OCI-LY1 (cell line): Measurements from ENCODE around the gene DYNC2I2.
"Not testable (repeated sequence)": the region's sequence is repeated elsewhere in the genome, so short reads cannot be mapped to it uniquely, and the experiment has no call there.

ENCODE experiments used
- H2AFZ ChIP-seq: fragments of 200-600 bp; sonication (generic), shearing (Covaris generic); 2 replicates; pipeline ENCODE4 v1.6.0; 2014; ENCODE audit warnings: antibody characterized with exemption, mild to moderate bottlenecking, low read length
- H3F3A ChIP-seq: fragments of 200-600 bp; sonication (generic), shearing (Covaris generic); 2 replicates; pipeline ENCODE4 v1.6.0; 2014; ENCODE audit warnings: mild to moderate bottlenecking, antibody characterized with exemption, low read length, moderate library complexity; ENCODE audit not compliant: insufficient read depth
- H3K27ac ChIP-seq: fragments of 200-600 bp; sonication (generic); 2 replicates; pipeline ENCODE4 v1.5.1; 2014; ENCODE audit warnings: low read length, mixed run types, mild to moderate bottlenecking, low read depth; ENCODE audit not compliant: poor library complexity, severe bottlenecking
- H3K27me3 ChIP-seq: fragments of 200-600 bp; sonication (generic); 2 replicates; pipeline ENCODE4 v1.6.0; 2014; ENCODE audit warnings: antibody characterized with exemption, mild to moderate bottlenecking, low read length, moderate library complexity; ENCODE audit not compliant: insufficient read depth
- H3K36me3 ChIP-seq: fragments of 200-600 bp; sonication (generic); 2 replicates; pipeline ENCODE4 v1.6.1; 2014; ENCODE audit warnings: mild to moderate bottlenecking, antibody characterized with exemption, low read length, moderate library complexity, mixed read lengths; ENCODE audit not compliant: insufficient read depth
- H3K4me1 ChIP-seq: fragments of 200-600 bp; sonication (generic); 2 replicates; pipeline ENCODE4 v1.5.1; 2014; ENCODE audit warnings: mild to moderate bottlenecking, low read length, moderate library complexity; ENCODE audit not compliant: insufficient read depth, severe bottlenecking
- H3K4me2 ChIP-seq: fragments of 200-600 bp; sonication (generic), shearing (Covaris generic); 2 replicates; pipeline ENCODE4 v1.6.1; 2014; ENCODE audit warnings: low read length
- H3K4me3 ChIP-seq: fragments of 200-600 bp; sonication (generic); 2 replicates; pipeline ENCODE4 v1.5.1; 2014; ENCODE audit warnings: low read length, low read depth, mild to moderate bottlenecking, mixed read lengths; ENCODE audit not compliant: poor library complexity, severe bottlenecking
- H3K79me2 ChIP-seq: fragments of 200-600 bp; shearing (Covaris generic); 2 replicates; pipeline ENCODE4 v1.6.1; 2016; ENCODE audit warnings: mixed run types, low read length, mixed read lengths; ENCODE audit not compliant: insufficient read depth
- H3K9ac ChIP-seq: fragments of 200-600 bp; sonication (generic), shearing (Covaris generic); 2 replicates; pipeline ENCODE4 v1.6.1; 2014; ENCODE audit warnings: mild to moderate bottlenecking, low read length, mixed read lengths
- H3K9me2 ChIP-seq: fragments of 200-600 bp; sonication (generic), shearing (Covaris generic); 2 replicates; pipeline ENCODE4 v1.6.1; 2014; ENCODE audit warnings: low read depth, mild to moderate bottlenecking, low read length, mixed read lengths
- H3K9me3 ChIP-seq: fragments of 200-600 bp; shearing (Covaris generic); 2 replicates; pipeline ENCODE4 v1.6.1; 2014; ENCODE audit warnings: low read length, mixed read lengths
- H4K20me1 ChIP-seq: fragments of 200-600 bp; sonication (generic), shearing (Covaris generic); 2 replicates; pipeline ENCODE4 v1.6.0; 2016; ENCODE audit warnings: mild to moderate bottlenecking, low read length; ENCODE audit not compliant: insufficient read depth
- EZH2 ChIP-seq: fragments of 200-600 bp; sonication (generic), shearing (Covaris generic); IDR thresholded peaks from 2 replicates; pipeline ENCODE4 v1.8.0; 2017; ENCODE audit warnings: borderline replicate concordance, mixed run types, mild to moderate bottlenecking, antibody characterized with exemption, low read length, moderate library complexity, mixed read lengths
- TF ChIP-seq, protein P1 (sequence below): fragments of 200-600 bp; sonication (generic), shearing (Covaris generic); IDR thresholded peaks from 2 replicates; pipeline ENCODE4 v1.5.1; 2017; ENCODE audit warnings: mild to moderate bottlenecking, antibody characterized with exemption, low read length, moderate library complexity, mixed read lengths

DYNC2I2 gene

GRCh38 chr9:128696923-128697707, 40.5 kb upstream of the DYNC2I2 start:
- no peaks in the 10 kb centered on the region for H3K9me3 ChIP-seq
- TF ChIP-seq, protein P1, sequence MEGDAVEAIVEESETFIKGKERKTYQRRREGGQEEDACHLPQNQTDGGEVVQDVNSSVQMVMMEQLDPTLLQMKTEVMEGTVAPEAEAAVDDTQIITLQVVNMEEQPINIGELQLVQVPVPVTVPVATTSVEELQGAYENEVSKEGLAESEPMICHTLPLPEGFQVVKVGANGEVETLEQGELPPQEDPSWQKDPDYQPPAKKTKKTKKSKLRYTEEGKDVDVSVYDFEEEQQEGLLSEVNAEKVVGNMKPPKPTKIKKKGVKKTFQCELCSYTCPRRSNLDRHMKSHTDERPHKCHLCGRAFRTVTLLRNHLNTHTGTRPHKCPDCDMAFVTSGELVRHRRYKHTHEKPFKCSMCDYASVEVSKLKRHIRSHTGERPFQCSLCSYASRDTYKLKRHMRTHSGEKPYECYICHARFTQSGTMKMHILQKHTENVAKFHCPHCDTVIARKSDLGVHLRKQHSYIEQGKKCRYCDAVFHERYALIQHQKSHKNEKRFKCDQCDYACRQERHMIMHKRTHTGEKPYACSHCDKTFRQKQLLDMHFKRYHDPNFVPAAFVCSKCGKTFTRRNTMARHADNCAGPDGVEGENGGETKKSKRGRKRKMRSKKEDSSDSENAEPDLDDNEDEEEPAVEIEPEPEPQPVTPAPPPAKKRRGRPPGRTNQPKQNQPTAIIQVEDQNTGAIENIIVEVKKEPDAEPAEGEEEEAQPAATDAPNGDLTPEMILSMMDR = no peak
- TF ChIP-seq EZH2 = no peak
- H3K9ac ChIP-seq = no peak overlapping the region
- H3K36me3 ChIP-seq = peaks cover 51% of the 10 kb centered on the region
- H3F3A ChIP-seq = peaks cover 5% of the 10 kb centered on the region
- H3K9me2 ChIP-seq = no peaks in the 10 kb centered on the region
- H3K4me3 ChIP-seq = no peak overlapping the region
- peaks cover 7% of the 10 kb centered on the region for H3K4me1 ChIP-seq
- no peak overlapping the region for H3K4me2 ChIP-seq
- no peaks in the 10 kb centered on the region for H3K27me3 ChIP-seq
- H2AFZ ChIP-seq = no peak overlapping the region
- H3K27ac ChIP-seq = peak overlapping the region; percentile 1
- H4K20me1 ChIP-seq = no peaks in the 10 kb centered on the region
- H3K79me2 ChIP-seq = peaks cover 4% of the 10 kb centered on the region; the same call in 1 of the 2 replicates

DNA sequence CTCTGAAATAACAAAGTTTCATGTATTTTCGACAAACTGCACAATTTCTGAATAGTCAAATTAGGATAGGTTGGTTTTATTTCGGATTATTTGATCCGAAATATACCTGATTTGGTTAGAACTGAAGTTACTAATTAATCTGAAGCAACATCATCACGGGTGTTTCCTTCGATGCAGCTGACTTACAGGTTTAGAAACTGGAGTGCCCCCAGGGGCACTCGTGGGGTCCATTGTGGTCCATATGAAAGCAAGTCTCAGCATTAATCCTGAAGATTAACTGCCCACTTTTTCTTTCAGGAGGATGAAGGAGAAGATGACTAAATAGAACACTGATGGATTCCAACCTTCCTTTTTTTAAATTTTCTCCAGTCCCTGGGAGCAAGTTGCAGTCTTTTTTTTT, 37.7 kb upstream of the DYNC2I2 start:
- H2AFZ ChIP-seq = no peak overlapping the region
- H3K9ac ChIP-seq = no peak overlapping the region
- no peaks in the 10 kb centered on the region for H3K27me3 ChIP-seq
- TF ChIP-seq EZH2 = no peak
- TF ChIP-seq, protein P1 = no peak
- H3K4me1 ChIP-seq = peaks cover 12% of the 10 kb centered on the region
- no peaks in the 10 kb centered on the region for H3K9me2 ChIP-seq
- no peak overlapping the region for H3K27ac ChIP-seq
- no peak overlapping the region for H3K4me2 ChIP-seq
- H3K4me3 ChIP-seq = no peak overlapping the region
- H3F3A ChIP-seq = peaks cover 5% of the 10 kb centered on the region
- H4K20me1 ChIP-seq = peaks cover 8% of the 10 kb centered on the region
- H3K79me2 ChIP-seq = peaks cover 23% of the 10 kb centered on the region
- peaks cover 72% of the 10 kb centered on the region for H3K36me3 ChIP-seq
- H3K9me3 ChIP-seq = no peaks in the 10 kb centered on the region

GRCh38 chr9:128693738-128694137, 37.1 kb upstream of the DYNC2I2 start:
- not testable (repeated sequence) for H3K4me2 ChIP-seq, H2AFZ ChIP-seq, H3K27ac ChIP-seq, H3K9me3 ChIP-seq, H3K27me3 ChIP-seq, H4K20me1 ChIP-seq, H3K9me2 ChIP-seq, H3K4me3 ChIP-seq, H3K9ac ChIP-seq, H3F3A ChIP-seq
- H3K36me3 ChIP-seq = peaks cover 72% of the 10 kb centered on the region
- peaks cover 23% of the 10 kb centered on the region for H3K79me2 ChIP-seq
- H3K4me1 ChIP-seq = peaks cover 12% of the 10 kb centered on the region

DNA sequence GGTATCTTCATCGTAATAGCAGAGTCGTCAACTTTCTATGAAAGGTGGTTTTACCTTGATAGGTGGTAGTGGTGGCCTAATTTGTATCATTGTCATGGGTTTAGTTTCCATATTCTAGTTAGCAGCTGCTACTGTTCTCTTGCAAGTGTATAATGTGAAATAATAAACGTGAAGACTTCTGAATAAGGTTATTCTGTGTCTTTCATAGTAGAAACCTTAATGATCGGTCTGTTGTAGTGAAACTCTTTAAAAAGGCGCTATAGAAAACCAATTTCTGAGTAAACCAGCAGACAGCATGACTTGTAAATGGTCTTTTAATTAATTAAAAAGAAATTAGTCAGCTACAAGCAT, 34.0 kb upstream of the DYNC2I2 start:
- no peaks in the 10 kb centered on the region for H3K27me3 ChIP-seq
- H3K9me2 ChIP-seq = no peaks in the 10 kb centered on the region
- peaks cover 8% of the 10 kb centered on the region for H4K20me1 ChIP-seq
- peak overlapping the region; percentile 96 for H3K9ac ChIP-seq
- peak overlapping the region; percentile 38 for H3K27ac ChIP-seq
- peaks cover 51% of the 10 kb centered on the region for H3K36me3 ChIP-seq
- H3K9me3 ChIP-seq = no peaks in the 10 kb centered on the region
- peak overlapping the region; percentile 87 for H3K4me2 ChIP-seq
- H2AFZ ChIP-seq = no peak overlapping the region
- H3K4me3 ChIP-seq = peak overlapping the region; percentile 97
- TF ChIP-seq, protein P1 = no peak
- no peak for TF ChIP-seq EZH2
- H3K79me2 ChIP-seq = peaks cover 42% of the 10 kb centered on the region
- H3K4me1 ChIP-seq = peaks cover 42% of the 10 kb centered on the region
- H3F3A ChIP-seq = no peaks in the 10 kb centered on the region; the same call in 1 of the 2 replicates
